Stimulated activated effector memory CD8-positive, alpha-beta T cell treated with anti-CD3 and anti-CD28 coated beads, Interleukin-12 subunit alpha, Interleukin-12 subunit beta, amount 100 ng/mL, for 72 hours (primary cell): ENCODE results near the gene RANBP1.

Source experiments
- ATAC-seq: fragments of 150-1000 bp; cut with Tn5 transposase; 2 replicates; pipeline ENCODE4 v1.10.0; 2021
- DNase-seq, 2 donors: peaks; one replicate each; pipeline ENCODE4 v3.0.0; 2021 to 2022; ENCODE audit warnings: low spot score in 2 of 2
- H3K27ac Mint-ChIP-seq: one replicate; pipeline ENCODE4 v1.8.0; 2022; ENCODE audit warnings: mild to moderate bottlenecking, mixed read lengths
- H3K36me3 Mint-ChIP-seq: one replicate; pipeline ENCODE4 v1.8.0; 2022; ENCODE audit warnings: mild to moderate bottlenecking, mixed read lengths
- H3K4me1 Mint-ChIP-seq: one replicate; pipeline ENCODE4 v1.8.0; 2022; ENCODE audit warnings: mixed read lengths
- H3K4me3 Mint-ChIP-seq: one replicate; pipeline ENCODE4 v1.8.0; 2022; ENCODE audit warnings: mild to moderate bottlenecking, mixed read lengths
- H3K9me3 Mint-ChIP-seq: one replicate; pipeline ENCODE4 v1.8.0; 2022; ENCODE audit warnings: mixed read lengths

RANBP1 gene

GRCh38 chr22:20131859-20132685 lies 16.2 kb downstream of the RANBP1 start:
- peaks cover 24% of the 10 kb centered on the region for H3K36me3 Mint-ChIP-seq
- peak overlapping the region; percentile 65 for H3K27ac Mint-ChIP-seq
- H3K9me3 Mint-ChIP-seq = no peaks in the 10 kb centered on the region
- peak in 1 of 2 donors; percentile 65 for DNase-seq
- H3K4me3 Mint-ChIP-seq = peak overlapping the region; percentile 71
- ATAC-seq = peak; percentile 1
- H3K4me1 Mint-ChIP-seq = peaks cover 36% of the 10 kb centered on the region

DNA sequence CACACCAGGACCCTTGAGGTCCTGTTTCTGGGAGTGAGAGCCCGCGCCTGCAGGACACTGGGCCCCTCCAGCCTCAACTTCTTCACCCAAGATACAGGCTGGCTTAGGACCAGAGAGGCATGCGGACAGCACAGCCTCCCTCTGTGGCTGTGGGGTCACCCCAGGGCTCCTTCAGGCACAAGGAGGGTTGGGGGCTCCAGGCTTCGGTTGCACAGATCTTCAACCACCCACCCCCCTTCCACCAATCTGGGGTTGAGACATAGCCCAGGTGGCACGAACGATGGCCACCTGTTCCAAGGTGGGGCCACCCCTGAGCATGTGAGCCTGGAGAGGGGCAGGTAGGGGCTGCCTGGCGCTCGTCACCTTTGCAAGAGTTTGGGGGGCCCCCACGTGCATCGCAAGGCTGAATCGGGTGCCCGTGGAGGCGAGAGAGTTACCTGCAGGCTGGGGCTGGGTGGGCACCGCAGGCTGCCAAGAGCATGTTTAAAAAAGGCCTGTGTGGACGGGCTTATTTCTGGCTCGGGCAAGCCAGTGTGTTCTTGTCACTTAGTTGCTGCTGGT lies 16.9 kb downstream of the RANBP1 start:
- Mint-ChIP-seq H3K4me1 (peaks cover 41% of the 10 kb centered on the region), H3K4me3 (peak overlapping the region; percentile 71), H3K9me3 (no peaks in the 10 kb centered on the region), H3K27ac (peak overlapping the region; percentile 65), H3K36me3 (peaks cover 17% of the 10 kb centered on the region)
- no peak for ATAC-seq
- DNase-seq = no peak

DNA sequence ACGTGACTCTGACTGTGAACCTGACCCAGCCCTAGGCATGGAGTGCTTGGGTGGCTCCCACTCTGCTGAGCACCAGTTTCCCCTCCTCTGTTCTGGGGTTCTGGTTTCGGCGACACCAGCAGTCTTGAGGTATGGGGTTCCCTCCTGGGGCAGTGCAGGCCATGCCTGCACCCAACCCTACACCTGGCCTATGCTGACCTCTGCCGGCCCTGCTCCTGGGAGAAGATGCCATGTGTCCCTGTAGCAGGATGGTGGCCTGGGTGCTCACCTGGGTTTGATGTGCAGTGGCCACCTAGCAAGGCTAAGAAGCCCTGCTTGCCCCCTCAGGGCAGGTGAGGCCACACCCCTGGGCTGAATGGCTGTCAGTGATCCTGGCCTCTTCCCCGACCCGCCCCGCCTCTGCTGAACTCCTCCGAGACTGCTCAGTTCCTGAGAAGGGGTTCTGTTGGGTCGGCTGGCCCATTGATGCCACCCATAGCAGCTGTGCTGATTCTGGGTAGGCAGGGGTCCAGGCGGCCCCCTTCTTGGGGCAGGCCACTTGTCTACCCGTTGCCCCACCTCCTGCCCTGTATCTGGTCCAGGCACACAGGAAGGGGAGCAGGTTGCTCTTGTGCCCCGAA lies 18.1 kb downstream of the RANBP1 start:
- H3K27ac Mint-ChIP-seq = no peak overlapping the region
- peaks cover 47% of the 10 kb centered on the region for H3K4me1 Mint-ChIP-seq
- DNase-seq (no peak), ATAC-seq (no peak)
- H3K4me3 Mint-ChIP-seq = peak overlapping the region; percentile 71
- no peaks in the 10 kb centered on the region for H3K9me3 Mint-ChIP-seq
- H3K36me3 Mint-ChIP-seq = peaks cover 6% of the 10 kb centered on the region

GRCh38 chr22:20135265-20135664 lies 19.4 kb downstream of the RANBP1 start:
- no peaks in the 10 kb centered on the region for H3K9me3 Mint-ChIP-seq
- DNase-seq (no peak), ATAC-seq (no peak)
- H3K36me3 Mint-ChIP-seq = peaks cover 6% of the 10 kb centered on the region
- no peak overlapping the region for H3K4me3 Mint-ChIP-seq
- H3K4me1 Mint-ChIP-seq = peaks cover 48% of the 10 kb centered on the region
- no peak overlapping the region for H3K27ac Mint-ChIP-seq

DNA sequence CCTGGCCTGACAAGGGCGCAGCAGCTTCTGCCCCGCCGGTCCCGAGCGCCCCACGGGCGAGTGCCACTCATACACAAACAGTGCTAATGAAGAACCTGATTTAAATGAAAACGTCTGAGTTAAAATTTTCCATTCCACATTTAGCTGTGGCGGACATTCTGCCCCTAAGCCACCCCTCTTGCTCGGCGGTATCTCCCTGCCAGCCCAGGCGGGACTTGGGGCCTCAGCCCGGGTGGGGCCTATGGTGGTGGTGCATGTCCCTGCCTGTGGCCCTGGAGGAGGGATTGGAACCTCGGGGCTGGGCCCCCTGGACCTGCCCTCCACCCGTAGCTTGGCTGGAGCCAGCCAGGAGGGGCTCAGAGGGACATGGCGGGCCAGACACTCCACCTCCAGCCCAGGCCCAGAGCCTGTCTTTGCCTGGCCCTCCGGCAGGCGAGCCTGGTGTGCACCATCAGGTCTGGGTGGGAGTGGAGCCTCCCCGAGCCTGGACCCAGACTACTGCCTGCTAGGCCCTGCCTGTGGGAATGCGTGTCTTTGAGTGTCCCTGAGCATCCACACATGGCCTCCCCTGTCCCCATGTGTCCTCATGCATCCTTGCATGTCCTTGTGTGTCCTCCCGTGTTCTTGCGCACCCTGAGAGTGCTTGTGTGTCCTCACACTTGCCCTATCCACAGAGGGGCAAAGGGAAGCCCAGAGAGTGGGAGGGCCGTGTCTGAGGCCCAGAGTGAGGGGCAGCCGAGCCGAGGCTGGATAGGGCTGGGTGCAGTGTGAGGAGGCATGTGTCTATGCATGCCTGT lies 20.1 kb downstream of the RANBP1 start:
- Mint-ChIP-seq H3K27ac (no peak overlapping the region), H3K4me3 (no peak overlapping the region)

GRCh38 chr22:20136603-20136873 lies 20.6 kb downstream of the RANBP1 start:
- no peak for ATAC-seq
- peaks cover 48% of the 10 kb centered on the region for H3K4me1 Mint-ChIP-seq
- H3K36me3 Mint-ChIP-seq = peaks cover 6% of the 10 kb centered on the region
- no peaks in the 10 kb centered on the region for H3K9me3 Mint-ChIP-seq
- peak overlapping the region; percentile 34 for H3K27ac Mint-ChIP-seq
- DNase-seq = no peak
- H3K4me3 Mint-ChIP-seq = no peak overlapping the region

More for the DNA sequence above, 20.1 kb downstream of the RANBP1 start:
- ATAC-seq (no peak), DNase-seq (no peak)
- Mint-ChIP-seq H3K36me3 (peaks cover 6% of the 10 kb centered on the region), H3K4me1 (peaks cover 48% of the 10 kb centered on the region), H3K9me3 (no peaks in the 10 kb centered on the region)

- no peak overlapping the region for H3K4me3 Mint-ChIP-seq
- no peak for DNase-seq
- no peaks in the 10 kb centered on the region for H3K9me3 Mint-ChIP-seq
- H3K4me1 Mint-ChIP-seq = peaks cover 48% of the 10 kb centered on the region
- ATAC-seq = no peak
- H3K27ac Mint-ChIP-seq = peak overlapping the region; percentile 58
- peaks cover 6% of the 10 kb centered on the region for H3K36me3 Mint-ChIP-seq
Observed at GRCh38 chr22:20137113-20137512, 21.2 kb downstream of the RANBP1 start.

GRCh38 chr22:20137671-20138416 lies 21.9 kb downstream of the RANBP1 start:
- Mint-ChIP-seq H3K9me3 (no peaks in the 10 kb centered on the region), H3K27ac (peak overlapping the region; percentile 58), H3K4me1 (peaks cover 44% of the 10 kb centered on the region), H3K4me3 (no peak overlapping the region), H3K36me3 (peaks cover 6% of the 10 kb centered on the region)
- ATAC-seq (no peak), DNase-seq (no peak)

GRCh38 chr22:20138417-20138738 lies 22.5 kb downstream of the RANBP1 start:
- H3K4me1 Mint-ChIP-seq = peaks cover 42% of the 10 kb centered on the region
- H3K9me3 Mint-ChIP-seq = no peaks in the 10 kb centered on the region
- H3K27ac Mint-ChIP-seq = no peak overlapping the region
- ATAC-seq (no peak), DNase-seq (no peak)
- no peak overlapping the region for H3K4me3 Mint-ChIP-seq
- peaks cover 6% of the 10 kb centered on the region for H3K36me3 Mint-ChIP-seq

DNA sequence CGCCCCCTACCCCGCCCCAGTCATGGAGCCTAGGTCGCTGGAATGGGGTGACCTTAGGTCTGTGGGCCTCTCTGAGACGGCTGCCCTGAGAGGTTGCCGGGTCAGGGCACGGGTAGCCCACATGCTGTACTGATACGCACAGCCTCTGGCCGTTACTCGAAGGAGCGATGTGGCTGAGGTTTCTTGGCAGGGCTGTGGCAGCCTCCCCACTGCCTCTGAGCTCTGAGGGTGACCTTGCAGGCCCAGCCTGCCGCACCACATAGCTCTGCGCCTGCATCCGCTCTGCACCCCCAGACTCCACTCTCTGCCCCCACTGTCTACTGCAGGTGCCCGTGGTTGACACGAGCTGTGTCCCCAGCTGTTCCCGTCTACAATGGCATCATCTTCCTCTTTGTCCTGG lies 23.0 kb downstream of the RANBP1 start:
- DNase-seq (no peak), ATAC-seq (no peak)
- Mint-ChIP-seq H3K36me3 (peaks cover 6% of the 10 kb centered on the region), H3K9me3 (no peaks in the 10 kb centered on the region), H3K27ac (no peak overlapping the region), H3K4me1 (peaks cover 38% of the 10 kb centered on the region), H3K4me3 (no peak overlapping the region)

- Mint-ChIP-seq H3K4me1 (peaks cover 31% of the 10 kb centered on the region), H3K27ac (no peak overlapping the region), H3K4me3 (no peak overlapping the region), H3K9me3 (no peaks in the 10 kb centered on the region), H3K36me3 (peaks cover 12% of the 10 kb centered on the region)
- DNase-seq (no peak), ATAC-seq (no peak)
Observed at GRCh38 chr22:20139391-20140106, 23.6 kb downstream of the RANBP1 start.

GRCh38 chr22:20140107-20140445 lies 24.2 kb downstream of the RANBP1 start:
- no peak for ATAC-seq
- no peaks in the 10 kb centered on the region for H3K9me3 Mint-ChIP-seq
- no peak for DNase-seq
- H3K36me3 Mint-ChIP-seq = peaks cover 12% of the 10 kb centered on the region
- H3K27ac Mint-ChIP-seq = no peak overlapping the region
- peaks cover 29% of the 10 kb centered on the region for H3K4me1 Mint-ChIP-seq
- no peak overlapping the region for H3K4me3 Mint-ChIP-seq

DNA sequence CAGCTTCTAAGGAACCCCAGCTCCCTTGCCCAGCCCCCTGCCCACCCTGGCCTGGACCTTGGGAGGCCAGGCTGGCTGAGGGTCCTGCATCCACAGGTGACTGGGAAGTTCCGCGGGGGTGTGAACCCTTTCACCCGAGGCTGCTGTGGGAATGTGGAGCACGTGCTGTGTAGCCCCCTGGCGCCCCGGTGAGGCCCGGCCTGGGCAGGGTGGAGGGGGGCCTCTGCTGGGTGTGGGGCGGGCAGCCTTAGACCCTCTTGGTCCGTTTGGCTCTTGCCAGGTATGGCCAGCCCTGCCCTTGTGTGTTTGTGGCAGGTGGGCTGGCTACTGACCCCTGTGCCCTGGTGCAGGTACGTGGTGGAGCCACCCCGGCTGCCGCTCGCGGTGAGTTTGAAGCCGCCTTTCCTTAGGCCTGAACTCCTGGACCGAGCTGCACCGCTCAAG lies 24.6 kb downstream of the RANBP1 start:
- Mint-ChIP-seq H3K27ac (no peak overlapping the region), H3K9me3 (no peaks in the 10 kb centered on the region), H3K36me3 (peaks cover 12% of the 10 kb centered on the region), H3K4me3 (no peak overlapping the region), H3K4me1 (peaks cover 29% of the 10 kb centered on the region)
- DNase-seq (no peak), ATAC-seq (no peak)

DNA sequence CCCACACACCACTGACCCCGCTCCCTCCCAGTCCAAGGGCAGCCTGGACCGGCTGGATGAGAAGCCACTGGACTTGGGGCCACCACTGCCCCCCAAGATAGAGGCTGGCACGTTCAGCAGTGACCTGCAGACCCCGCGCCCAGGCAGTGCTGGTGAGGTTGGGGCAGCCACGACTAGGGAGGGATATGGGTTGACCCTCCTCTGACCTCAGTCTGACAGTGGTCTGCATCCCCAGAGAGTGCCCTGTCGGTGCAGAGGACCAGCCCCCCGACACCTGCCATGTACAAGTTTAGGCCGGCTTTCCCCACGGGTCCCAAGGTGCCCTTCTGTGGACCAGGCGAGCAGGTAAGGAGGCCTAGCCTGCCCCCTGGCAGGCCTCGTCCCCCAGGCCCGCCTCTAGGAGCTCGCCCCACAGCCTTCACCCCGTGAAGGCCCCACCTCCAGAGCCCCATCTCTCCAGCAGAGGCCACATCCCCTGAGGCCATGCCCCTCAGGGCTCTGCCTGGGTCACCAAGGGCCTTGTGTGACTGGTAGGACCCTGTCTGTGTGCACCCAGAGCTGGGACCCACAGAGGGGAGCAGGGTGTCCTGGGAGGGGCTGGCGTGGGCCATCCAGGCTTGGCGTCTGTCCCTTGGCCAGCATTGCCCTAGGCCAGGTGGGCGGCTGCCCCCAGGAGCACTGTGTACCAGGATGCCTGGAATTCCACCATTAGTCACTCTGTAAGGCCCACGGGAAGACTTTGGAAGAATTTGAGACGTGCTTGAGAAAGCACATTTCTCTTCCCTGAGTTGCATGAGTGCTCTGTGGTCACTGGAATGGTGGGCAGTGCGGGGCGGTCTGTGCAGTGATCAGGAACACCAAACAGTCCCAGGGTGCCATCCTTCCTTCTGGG lies 25.5 kb downstream of the RANBP1 start:
- Mint-ChIP-seq H3K36me3 (peaks cover 12% of the 10 kb centered on the region), H3K9me3 (no peaks in the 10 kb centered on the region), H3K4me1 (peaks cover 26% of the 10 kb centered on the region), H3K4me3 (no peak overlapping the region), H3K27ac (no peak overlapping the region)
- DNase-seq (no peak), ATAC-seq (no peak)
